Fibroblast of skin of abdomen (primary cell): Measurements from ENCODE around the gene CPEB1.
"Not testable (repeated sequence)": the region's sequence is repeated elsewhere in the genome, so short reads cannot be mapped to it uniquely, and the experiment has no call there.

Experiments
- DNase-seq: peaks from one replicate; pipeline ENCODE4 v3.0.0-alpha.2; 2013

CPEB1 gene

DNA sequence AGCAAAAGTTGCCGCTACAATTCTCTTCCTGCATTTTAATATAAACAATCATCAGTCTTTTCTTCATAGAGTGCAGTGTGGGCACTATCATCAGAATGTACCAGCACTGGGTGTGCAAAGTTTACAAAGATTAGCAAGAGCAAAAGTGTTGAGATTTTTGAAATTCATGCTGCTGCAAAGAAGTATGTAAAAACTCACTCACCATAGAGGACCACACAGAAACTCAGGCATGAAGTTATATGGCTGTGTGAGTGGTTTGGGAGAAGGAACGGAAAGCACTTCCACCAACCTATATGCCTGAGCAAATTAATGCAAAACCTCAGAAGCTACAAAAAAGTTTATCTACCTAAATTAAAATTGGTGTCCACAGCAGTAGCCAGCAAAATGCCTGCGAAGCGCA is 139.5 kb downstream of the CPEB1 start:
- DNase-seq = peak; percentile 18

DNA sequence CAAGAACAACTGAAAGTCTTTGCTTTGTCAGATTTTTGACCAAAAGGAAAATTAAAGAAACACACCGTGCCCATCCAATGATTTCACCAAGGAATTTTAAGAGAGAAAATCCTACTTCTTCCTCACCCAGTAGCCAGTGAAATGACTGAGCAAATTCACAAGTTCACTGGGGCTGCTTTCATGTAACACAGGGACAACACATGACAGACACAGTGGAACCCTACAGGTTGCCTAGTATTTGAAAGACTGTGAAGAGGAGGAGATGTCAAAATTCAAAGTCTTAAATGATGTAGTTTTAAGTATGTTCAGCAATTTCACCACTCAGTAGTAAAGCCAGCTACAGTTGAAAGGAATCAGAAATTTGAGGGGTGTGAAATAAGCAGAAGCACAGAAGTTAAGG is 140.1 kb downstream of the CPEB1 start:
- not testable (repeated sequence) for DNase-seq

DNA sequence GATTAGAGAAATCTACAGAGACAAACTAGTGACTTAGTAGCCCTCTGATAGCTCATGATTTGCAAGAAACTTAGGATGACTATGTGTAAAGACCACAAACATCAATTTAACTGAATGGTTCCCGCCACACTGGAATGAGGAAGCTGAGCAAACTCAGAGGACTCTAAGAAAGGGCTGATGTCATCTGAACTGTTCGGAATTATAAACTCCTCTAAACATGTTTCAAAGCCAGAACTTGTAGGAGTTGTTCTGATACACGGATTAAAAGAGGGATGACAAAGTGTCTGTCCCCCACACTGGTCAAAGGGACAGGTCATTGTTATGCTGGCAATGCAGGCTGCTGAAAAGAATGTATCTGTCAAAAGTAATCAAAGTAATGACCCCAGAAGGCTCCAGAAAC is 141.3 kb downstream of the CPEB1 start:
- DNase-seq = not testable (repeated sequence)

GRCh38 chr15:82504074-82504473 is 143.1 kb downstream of the CPEB1 start:
- not testable (repeated sequence) for DNase-seq

GRCh38 chr15:82502700-82503339 is 144.3 kb downstream of the CPEB1 start:
- not testable (repeated sequence) for DNase-seq

DNA sequence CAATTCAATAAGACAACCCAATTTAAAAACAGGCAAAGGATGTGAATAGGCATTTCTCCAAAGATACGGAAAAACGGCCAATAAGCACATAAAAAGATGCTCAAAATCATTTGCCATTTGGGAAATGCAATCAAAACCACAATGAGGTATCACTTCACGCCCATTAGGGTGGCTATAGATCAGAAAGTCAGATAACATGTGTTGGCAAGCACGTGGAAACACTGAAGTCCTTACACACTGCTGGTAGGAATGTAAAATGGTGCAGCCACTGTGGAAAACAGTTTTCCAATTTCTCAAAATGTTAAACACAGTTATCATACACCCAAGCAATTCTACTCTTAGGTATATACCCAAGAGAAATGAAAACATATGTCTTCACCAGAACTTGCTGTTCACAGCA is 146.4 kb downstream of the CPEB1 start:
- DNase-seq = not testable (repeated sequence)

GRCh38 chr15:82497978-82498377 is 149.2 kb downstream of the CPEB1 start:
- DNase-seq = not testable (repeated sequence)
